NT2/D1 (cell line): ENCODE measurements around the gene OASL.

Source experiments
- DNase-seq: peaks from one replicate; pipeline ENCODE4 v3.0.0-alpha.2; 2011; ENCODE audit warnings: low read depth, low spot score
- H3K27me3 ChIP-seq: 2 replicates; pipeline ENCODE4 v1.6.0; 2011; ENCODE audit warnings: mild to moderate bottlenecking; ENCODE audit not compliant: insufficient read length, insufficient read depth
- H3K36me3 ChIP-seq: 2 replicates; pipeline ENCODE4 v1.6.1; 2011; ENCODE audit warnings: mild to moderate bottlenecking, low read length, mixed read lengths; ENCODE audit not compliant: insufficient read depth, insufficient read length
- H3K4me1 ChIP-seq: 2 replicates; pipeline ENCODE4 v1.5.1; 2011; ENCODE audit not compliant: insufficient read depth, insufficient read length
- H3K4me3 ChIP-seq: 2 replicates; pipeline ENCODE4 v1.5.1; 2011; ENCODE audit warnings: low read depth; ENCODE audit not compliant: insufficient read length
- H3K9ac ChIP-seq: 2 replicates; pipeline ENCODE4 v1.6.0; 2011; ENCODE audit warnings: low read depth; ENCODE audit not compliant: insufficient read length
- H3K9me3 ChIP-seq: 2 replicates; pipeline ENCODE4 v1.5.1; 2011; ENCODE audit warnings: mild to moderate bottlenecking, low read length; ENCODE audit not compliant: insufficient read depth
- SUZ12 ChIP-seq: IDR thresholded peaks from 2 replicates; pipeline ENCODE4 v1.6.1; 2011; ENCODE audit not compliant: insufficient read length, insufficient read depth; ENCODE audit errors: extremely low read depth
- YY1 ChIP-seq: IDR thresholded peaks from 2 replicates; pipeline ENCODE4 v1.6.1; 2011; ENCODE audit not compliant: insufficient read length, insufficient read depth
- ZNF274 ChIP-seq: IDR thresholded peaks from 2 replicates; pipeline ENCODE4 v1.6.1; 2011; ENCODE audit warnings: mild to moderate bottlenecking, low read depth, low read length

OASL gene

GRCh38 chr12:121017966-121018491 lies 21.0 kb downstream of the OASL start:
- no peak for DNase-seq
- TF ChIP-seq SUZ12 (no peak), YY1 (no peak), ZNF274 (no peak)

DNA sequence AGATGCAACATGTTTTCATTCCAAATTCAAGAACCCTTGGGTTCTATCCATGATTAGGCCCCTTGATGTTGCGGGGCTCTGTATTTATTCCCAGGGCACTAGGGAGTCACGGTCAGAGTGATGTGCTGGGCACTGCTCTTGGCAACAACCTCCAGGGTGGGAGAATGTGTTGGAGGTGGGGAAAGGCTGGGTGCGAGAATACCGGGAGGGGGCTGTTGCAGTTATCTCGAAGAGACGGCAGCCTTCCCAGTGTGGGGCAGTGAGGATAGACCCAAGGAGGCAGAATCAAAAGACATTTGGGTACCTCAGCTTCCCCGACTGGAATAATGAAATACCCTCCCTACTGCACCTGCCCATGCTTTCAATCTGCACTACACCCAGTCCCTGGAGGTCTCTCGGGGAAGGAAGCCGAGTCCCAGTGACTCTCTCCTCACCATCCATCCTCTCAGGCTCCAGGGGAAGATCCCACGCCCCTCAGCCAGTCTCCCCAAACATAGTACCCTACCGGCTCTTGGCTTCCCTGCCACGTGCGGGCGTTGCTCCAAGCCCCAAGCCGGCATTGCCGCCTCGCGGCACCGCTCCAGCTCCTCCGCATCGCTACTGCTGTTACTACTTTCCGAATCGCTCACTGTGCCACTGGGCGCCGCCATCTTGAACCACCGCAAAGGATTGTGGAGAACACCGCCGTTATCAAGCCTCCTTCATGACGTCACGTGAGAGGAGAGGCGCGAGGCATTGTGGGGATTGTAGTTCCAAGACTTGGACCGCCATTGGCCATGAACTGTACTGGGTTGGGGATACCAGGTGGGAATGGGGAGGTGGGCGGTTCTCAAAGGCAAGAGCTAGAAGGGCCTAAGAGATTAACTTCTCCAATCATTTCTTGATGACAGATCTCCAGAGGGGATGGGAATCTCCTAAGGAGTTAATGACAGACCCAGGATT lies 22.9 kb downstream of the OASL start, which contains the start of gene C12orf43:
Gene C12orf43 (minus strand): TSS at position 663 of the 942 bp plus-strand sequence. CDS start 13 bp downstream, at position 650.
- Histone ChIP-seq H3K36me3 (peaks cover 30% of the 10 kb centered on the region), H3K4me1 (no peaks in the 10 kb centered on the region), H3K27me3 (no peaks in the 10 kb centered on the region), H3K4me3 (peak within 1 kb of the TSS; percentile 95), H3K9me3 (no peaks in the 10 kb centered on the region), H3K9ac (peak within 1 kb of the TSS; percentile 95)
- TF ChIP-seq YY1 (peak; percentile 96), SUZ12 (no peak)
- DNase-seq: peak; percentile 94

More at GRCh38 chr12:121017966-121018491, 21.0 kb downstream of the OASL start:
- Histone ChIP-seq H3K9ac (no peak overlapping the region), H3K36me3 (peaks cover 15% of the 10 kb centered on the region), H3K4me1 (no peaks in the 10 kb centered on the region), H3K9me3 (no peaks in the 10 kb centered on the region), H3K27me3 (no peaks in the 10 kb centered on the region), H3K4me3 (no peak overlapping the region)

DNA sequence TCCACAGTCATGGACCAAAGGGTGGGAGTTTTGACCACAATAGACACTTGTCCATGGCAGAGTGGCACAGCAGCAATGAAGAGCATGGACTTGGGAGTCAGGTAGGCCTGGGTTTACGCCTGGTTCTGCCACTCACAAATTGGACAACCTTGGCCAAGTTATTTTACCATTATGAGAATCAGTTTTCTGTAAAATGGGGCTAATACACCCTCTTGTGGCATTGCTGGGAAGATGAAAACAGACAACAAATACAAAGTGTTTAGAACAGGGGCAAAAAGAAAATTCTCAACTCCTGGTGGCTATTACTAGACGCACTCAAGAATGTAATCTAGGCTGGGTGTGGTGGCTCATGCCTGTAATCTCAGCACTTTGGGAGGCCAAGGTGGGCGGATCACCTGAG lies 25.3 kb downstream of the OASL start:
- DNase-seq: no peak

GRCh38 chr12:121011820-121012219 lies 27.2 kb downstream of the OASL start:
- no peak overlapping the region for H3K9ac ChIP-seq
- TF ChIP-seq SUZ12 (no peak), YY1 (no peak), ZNF274 (no peak)
- no peak overlapping the region for H3K4me3 ChIP-seq
- no peaks in the 10 kb centered on the region for H3K27me3 ChIP-seq
- peaks cover 69% of the 10 kb centered on the region for H3K36me3 ChIP-seq
- DNase-seq: no peak
- no peaks in the 10 kb centered on the region for H3K4me1 ChIP-seq
- H3K9me3 ChIP-seq: no peaks in the 10 kb centered on the region

More for the DNA sequence above, 25.3 kb downstream of the OASL start:
- no peaks in the 10 kb centered on the region for H3K27me3 ChIP-seq
- peaks cover 53% of the 10 kb centered on the region for H3K36me3 ChIP-seq
- no peak overlapping the region for H3K4me3 ChIP-seq
- H3K9me3 ChIP-seq: no peaks in the 10 kb centered on the region
- TF ChIP-seq YY1: no peak
- TF ChIP-seq ZNF274: no peak
- TF ChIP-seq SUZ12: no peak
- no peak overlapping the region for H3K9ac ChIP-seq
- no peaks in the 10 kb centered on the region for H3K4me1 ChIP-seq

- H3K9me3 ChIP-seq: no peaks in the 10 kb centered on the region
- H3K4me1 ChIP-seq: no peaks in the 10 kb centered on the region
- TF ChIP-seq SUZ12 (no peak), ZNF274 (no peak), YY1 (no peak)
- H3K9ac ChIP-seq: no peak overlapping the region
- no peaks in the 10 kb centered on the region for H3K27me3 ChIP-seq
- no peak overlapping the region for H3K4me3 ChIP-seq
- no peak for DNase-seq
- peaks cover 75% of the 10 kb centered on the region for H3K36me3 ChIP-seq
These were observed 28.2 kb downstream of the OASL start for GRCh38 chr12:121010860-121011259.

DNA sequence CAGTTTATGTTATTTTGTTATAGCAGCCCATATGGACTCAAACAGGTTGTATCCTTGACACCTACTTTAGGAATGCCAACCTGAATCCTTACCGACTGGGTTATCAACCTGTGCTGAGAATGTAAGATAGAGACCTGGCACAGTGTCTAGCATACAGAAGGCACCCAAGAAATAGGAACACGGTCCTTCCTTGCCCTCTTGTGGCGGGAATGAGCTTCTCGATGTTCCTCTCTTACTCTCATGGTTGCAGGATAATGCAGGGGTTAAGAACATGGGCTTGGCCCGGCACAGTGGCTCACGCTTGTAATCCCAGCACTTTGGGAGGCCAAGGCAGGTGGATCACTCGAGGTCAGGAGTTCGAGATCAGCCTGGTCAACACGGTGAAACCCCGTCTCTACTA lies 29.3 kb downstream of the OASL start:
- H3K36me3 ChIP-seq: peaks cover 80% of the 10 kb centered on the region
- no peak overlapping the region for H3K9ac ChIP-seq
- DNase-seq: peak; percentile 30
- no peak for TF ChIP-seq YY1
- TF ChIP-seq SUZ12: no peak
- TF ChIP-seq ZNF274: no peak
- no peak overlapping the region for H3K4me3 ChIP-seq
- H3K9me3 ChIP-seq: no peaks in the 10 kb centered on the region
- no peaks in the 10 kb centered on the region for H3K27me3 ChIP-seq
- H3K4me1 ChIP-seq: no peaks in the 10 kb centered on the region

DNA sequence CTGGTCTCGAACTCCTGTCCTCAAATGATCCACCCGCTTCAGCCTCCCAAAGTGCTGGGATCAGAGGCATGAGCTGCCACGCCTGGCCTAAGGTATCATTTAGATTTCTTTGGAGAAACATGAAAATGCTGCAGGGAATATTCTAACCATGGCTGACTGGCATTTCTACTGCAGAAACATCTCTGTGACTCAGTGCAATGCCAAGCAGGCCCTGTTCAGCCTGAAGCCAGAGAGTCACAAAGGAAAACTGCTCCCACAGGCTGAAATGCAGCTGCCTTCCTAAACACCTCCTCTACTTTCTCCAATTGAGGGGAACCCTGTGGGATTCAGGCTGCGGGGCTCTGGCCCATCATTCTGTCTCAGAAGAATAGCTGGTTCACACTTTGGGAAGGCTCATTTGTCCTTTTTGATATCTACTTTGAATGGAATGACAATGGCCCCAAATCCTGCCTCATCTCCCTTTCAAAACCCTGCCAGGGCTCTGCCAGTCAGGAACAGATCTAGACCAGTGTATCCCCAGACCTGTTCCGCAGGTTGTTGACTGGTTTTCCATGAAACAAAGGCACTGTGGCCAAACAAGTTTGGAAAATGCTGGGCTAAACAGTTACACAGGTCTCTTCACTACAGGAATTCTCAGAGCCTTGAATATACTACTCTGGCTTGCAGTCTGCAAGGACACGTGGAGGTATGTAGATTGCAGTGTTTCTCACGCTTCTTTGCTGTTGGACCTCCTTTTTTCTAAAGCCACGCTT lies 30.5 kb downstream of the OASL start:
- no peak overlapping the region for H3K4me3 ChIP-seq
- H3K9ac ChIP-seq: no peak overlapping the region
- H3K36me3 ChIP-seq: peaks cover 87% of the 10 kb centered on the region
- DNase-seq: no peak
- H3K9me3 ChIP-seq: no peaks in the 10 kb centered on the region
- H3K27me3 ChIP-seq: no peaks in the 10 kb centered on the region
- TF ChIP-seq SUZ12 (no peak), YY1 (no peak), ZNF274 (no peak)
- H3K4me1 ChIP-seq: no peaks in the 10 kb centered on the region
